LNCaP clone FGC (cell line): ENCODE data around the gene SAMD13.
A peak's percentile ranks its signal among the peaks of the same experiment; 100 is the strongest.

Experiments
- DNase-seq: peaks from one replicate; pipeline ENCODE4 v3.0.0-alpha.2; 2011; ENCODE audit warnings: low read depth
- H3K4me3 ChIP-seq: 2 replicates; pipeline ENCODE4 v1.5.1; 2011; ENCODE audit warnings: mild to moderate bottlenecking, low read depth, low read length, control low read depth
- CTCF ChIP-seq: IDR thresholded peaks from 2 replicates; pipeline ENCODE4 v1.5.1; 2012; ENCODE audit warnings: mild to moderate bottlenecking; ENCODE audit not compliant: control insufficient read depth, insufficient read depth; ENCODE audit errors: extremely low read depth

SAMD13 gene

GRCh38 chr1:84268346-84268745 is 33.2 kb upstream of the SAMD13 start:
- no peak overlapping the region for H3K4me3 ChIP-seq
- DNase-seq: peak; percentile 63
- TF ChIP-seq CTCF: no peak

GRCh38 chr1:84269306-84269705 is 32.2 kb upstream of the SAMD13 start:
- no peak for DNase-seq
- TF ChIP-seq CTCF: no peak
- H3K4me3 ChIP-seq: no peak overlapping the region

- TF ChIP-seq CTCF: no peak
- H3K4me3 ChIP-seq: no peak overlapping the region
- no peak for DNase-seq
Observed at GRCh38 chr1:84271441-84272151, 29.9 kb upstream of the SAMD13 start.

- TF ChIP-seq CTCF: no peak
- DNase-seq: peak; percentile 93
- H3K4me3 ChIP-seq: no peak overlapping the region
Observed at GRCh38 chr1:84272401-84272800, 29.1 kb upstream of the SAMD13 start.

- no peak overlapping the region for H3K4me3 ChIP-seq
- TF ChIP-seq CTCF: no peak
Observed at GRCh38 chr1:84277343-84278059, 24.0 kb upstream of the SAMD13 start.

GRCh38 chr1:84278905-84279304 is 22.6 kb upstream of the SAMD13 start:
- DNase-seq: no peak
- no peak overlapping the region for H3K4me3 ChIP-seq
- no peak for TF ChIP-seq CTCF

More at GRCh38 chr1:84277343-84278059, 24.0 kb upstream of the SAMD13 start:
- DNase-seq: no peak

- no peak for DNase-seq
- no peak for TF ChIP-seq CTCF
- no peak overlapping the region for H3K4me3 ChIP-seq
Observed at GRCh38 chr1:84280912-84281311, 20.6 kb upstream of the SAMD13 start.
